Pancreas (tissue), 10 donors: ENCODE data around the gene FCN2. TPM values are rescaled to one million over a fixed set of nuclear protein-coding genes. Genes with fewer than 3 reads are reported as not detected.

Experiments used
- ATAC-seq, 4 donors: fragments of 200-7000 bp; cut with Tn5 transposase; one replicate each; pipeline versions ENCODE4 v1.8.0 to v1.9.1; 2020; ENCODE audit warnings: mild to moderate bottlenecking in 4 of 4, moderate library complexity in 4 of 4
- DNase-seq, 6 donors: peaks; one replicate each; pipeline ENCODE4 v3.0.0-alpha.2; 2020
- FAIRE-seq: peaks from 2 replicates; lab custom pipeline; 2012; peaks lifted over from hg19 to GRCh38; lab: Jason Lieb, UNC
- H3K27ac ChIP-seq, 4 donors: fragments of 200-600 bp; sonication (generic); 1 replicate in 3 of 4; 2 replicates in 1 of 4; pipeline versions ENCODE4 v1.5.0 to v1.8.0; 2020
- H3K27me3 ChIP-seq, 4 donors: fragments of 200-600 bp; one replicate each; pipeline ENCODE4 v1.8.0; 2021
- H3K36me3 ChIP-seq, 3 donors: fragments of 200-600 bp; sonication (generic) in 1 of 3; one replicate each; pipeline versions ENCODE4 v1.5.0 to v1.8.0; 2020 to 2021
- H3K4me1 ChIP-seq, 3 donors: fragments of 200-600 bp; one replicate each; pipeline ENCODE4 v1.8.0; 2021
- H3K4me3 ChIP-seq, 4 donors: fragments of 200-600 bp; sonication (generic) in 2 of 4; one replicate each; pipeline versions ENCODE4 v1.5.0 to v1.8.0; 2020 to 2021
- H3K9me3 ChIP-seq, 4 donors: fragments of 200-600 bp; one replicate each; pipeline ENCODE4 v1.8.0; 2021
- CTCF ChIP-seq, 4 donors: fragments of 200-600 bp; sonication (generic) in 3 of 4; IDR thresholded peaks; one replicate each; pipeline versions ENCODE4 v1.5.0 to v1.8.0; 2021; ENCODE audit warnings: antibody characterized with exemption in 4 of 4
- WGBS, 2 donors: extraction: QIAGEN DNeasy Blood & Tissue Kit; methylation state at CpG; one replicate each; pipeline ENCODE4 v1.1.7; 2013; 5-methylcytosine and 5-hydroxymethylcytosine counted together
- intact Hi-C, 3 donors: fragments of 100-400 bp; cut with DNase I; formaldehyde crosslinking; loops; one replicate each; pipeline versions ENCODE4 v1.11.1 to v1.14.2; 2022
- polyA plus RNA-seq, 2 donors: library from polyadenylated mRNA; stranded (reverse); fragments of 200-250 nt; gene quantifications; one replicate each; pipeline ENCODE4 v1.2.3, GENCODE V29; 2013
- total RNA-seq, 6 donors: library from RNA; stranded (reverse); fragmentation: NEBNext Ultra II Directional in 4 of 6; extraction: Animal tissue kit (Norgen Biotek cat#: 25700) in 4 of 6; gene quantifications; one replicate each; pipeline versions ENCODE4 v1.2.1 to v1.2.4, GENCODE V29; 2021 to 2023
- donor health status: healthy with polysubstance abuse.
- donor health status: DM: no; HTN: no; CAD: no; lungs with moderate emphysema.
- donor health status: DM: no; HTN: no; CAD: no.
- donor health status: control.
- donor health status: control.
- donor health status: Bipolar disorder and iron deficiency.
- donor health status: DM: yes; HTN: yes; CAD: no.
- donor health status: DM: no; HTN: no; CAD: no.
- donor health status: DM: no; HTN: no; CAD: no.
- donor health status: DM: yes; HTN: yes; CAD: no.

The FCN2 gene
- total and polyA plus RNA-seq, 8 donors, result 0.16 to 0.84 (median 0.38) TPM; not detected in 3

- ATAC-seq (no peak), DNase-seq (no peak), FAIRE-seq (no peak)
- Histone ChIP-seq H3K4me1 (no peaks in the 10 kb centered on the region), H3K27ac (no peak overlapping the region), H3K4me3 (no peak overlapping the region), H3K27me3 (no peaks in the 10 kb centered on the region), H3K9me3 (no peaks in the 10 kb centered on the region), H3K36me3 (no peaks in the 10 kb centered on the region)
- no peak for TF ChIP-seq CTCF (IDR thresholded peaks at IDR 0.05)
- intact Hi-C loops, result no loop called here
- WGBS, 2 donors, result 84 to 91% methylated on average over 12 of the region's 12 CpGs
These were observed 29.6 kb upstream of the FCN2 start for GRCh38 chr9:134851020-134851419.

GRCh38 chr9:134852906-134853654 lies 27.5 kb upstream of the FCN2 start:
- Histone ChIP-seq H3K27ac (no peak overlapping the region), H3K36me3 (no peaks in the 10 kb centered on the region), H3K9me3 (no peaks in the 10 kb centered on the region), H3K4me1 (no peaks in the 10 kb centered on the region), H3K27me3 (no peaks in the 10 kb centered on the region), H3K4me3 (no peak overlapping the region)
- no peak for DNase-seq
- ATAC-seq, result no peak
- no peak for TF ChIP-seq CTCF (IDR thresholded peaks at IDR 0.05)
- 34 to 61% methylated on average over 6 of the region's 6 CpGs for WGBS, 2 donors
- FAIRE-seq, result no peak
- intact Hi-C loops, result no loop called here

GRCh38 chr9:134853893-134854292 lies 26.7 kb upstream of the FCN2 start:
- TF ChIP-seq CTCF (IDR thresholded peaks at IDR 0.05), result no peak
- Histone ChIP-seq H3K9me3 (no peaks in the 10 kb centered on the region), H3K4me3 (no peak overlapping the region), H3K27me3 (no peaks in the 10 kb centered on the region), H3K4me1 (no peaks in the 10 kb centered on the region), H3K27ac (no peak overlapping the region), H3K36me3 (no peaks in the 10 kb centered on the region)
- ATAC-seq (no peak), FAIRE-seq (no peak), DNase-seq (no peak)
- 46 to 59% methylated on average over 6 of the region's 6 CpGs for WGBS, 2 donors
- intact Hi-C loops, result no loop called here

GRCh38 chr9:134854541-134854981 lies 26.0 kb upstream of the FCN2 start:
- H3K4me3 ChIP-seq, result no peak overlapping the region
- no peaks in the 10 kb centered on the region for H3K27me3 ChIP-seq
- 70 to 78% methylated on average over 11 of the region's 11 CpGs for WGBS, 2 donors
- no peak for ATAC-seq
- no peaks in the 10 kb centered on the region for H3K4me1 ChIP-seq
- H3K9me3 ChIP-seq, result no peaks in the 10 kb centered on the region
- no peak for TF ChIP-seq CTCF (IDR thresholded peaks at IDR 0.05)
- H3K36me3 ChIP-seq, result no peaks in the 10 kb centered on the region
- no peak for DNase-seq
- FAIRE-seq, result no peak
- intact Hi-C loops, result no loop called here
- H3K27ac ChIP-seq, result no peak overlapping the region

- no peaks in the 10 kb centered on the region for H3K36me3 ChIP-seq
- TF ChIP-seq CTCF (IDR thresholded peaks at IDR 0.05), result no peak
- 46 to 56% methylated on average over 18 of the region's 18 CpGs for WGBS, 2 donors
- FAIRE-seq, result no peak
- H3K27me3 ChIP-seq, result no peaks in the 10 kb centered on the region
- no peak overlapping the region for H3K27ac ChIP-seq
- peak in 1 of 6 donors; percentile 43 for DNase-seq
- H3K9me3 ChIP-seq, result no peaks in the 10 kb centered on the region
- no peaks in the 10 kb centered on the region for H3K4me1 ChIP-seq
- H3K4me3 ChIP-seq, result no peak overlapping the region
- intact Hi-C loops, result no loop called here
- no peak for ATAC-seq
These were observed 25.2 kb upstream of the FCN2 start for GRCh38 chr9:134855231-134855899.
